ENCODE measurements around the gene SUPT6H.

SUPT6H gene

GRCh38 chr17:28661635-28662526 is at the start of gene SUPT6H, which contains the start of gene SDF2:
SUPT6H (plus strand) TSS chr17:28662205; CDS start chr17:28673402, 11,197 bp downstream.
SDF2 (minus strand) TSS chr17:28661906; CDS start chr17:28661876, 30 bp downstream.
- DNase-seq (ENCODE audit: low read depth in 2 of 2) = peak; percentile 91 to 95

GRCh38 chr17:28612531-28612930 is 49.5 kb upstream of the SUPT6H start:
- DNase-seq (ENCODE audit: low read depth in 2 of 2) = no peak

- no peak for DNase-seq (ENCODE audit: low read depth in 2 of 2)
Measured at GRCh38 chr17:28612936-28613872, 48.8 kb upstream of the SUPT6H start.

- DNase-seq (ENCODE audit: low read depth in 2 of 2) = no peak
Measured at GRCh38 chr17:28613931-28614381, 48.0 kb upstream of the SUPT6H start, which contains the start of gene RSKR. RSKR (minus strand) TSS chr17:28614185; CDS start chr17:28614161, 24 bp downstream.

GRCh38 chr17:28615260-28615940 is 46.6 kb upstream of the SUPT6H start:
- DNase-seq (ENCODE audit: low read depth in 2 of 2) = no peak

- no peak for DNase-seq (ENCODE audit: low read depth in 2 of 2)
Measured at GRCh38 chr17:28616281-28616680, 45.7 kb upstream of the SUPT6H start.

GRCh38 chr17:28618464-28618863 is 43.5 kb upstream of the SUPT6H start:
- DNase-seq (ENCODE audit: low read depth in 2 of 2) = no peak

GRCh38 chr17:28620010-28620409 is 42.0 kb upstream of the SUPT6H start:
- DNase-seq (ENCODE audit: low read depth in 2 of 2) = no peak

GRCh38 chr17:28622186-28622585 is 39.8 kb upstream of the SUPT6H start:
- DNase-seq (ENCODE audit: low read depth in 2 of 2) = no peak

GRCh38 chr17:28623696-28624095 is 38.3 kb upstream of the SUPT6H start:
- DNase-seq (ENCODE audit: low read depth in 2 of 2) = no peak

GRCh38 chr17:28624148-28624547 is 37.9 kb upstream of the SUPT6H start:
- no peak for DNase-seq (ENCODE audit: low read depth in 2 of 2)

- no peak for DNase-seq (ENCODE audit: low read depth in 2 of 2)
Measured at GRCh38 chr17:28626818-28627217, 35.2 kb upstream of the SUPT6H start.

- no peak for DNase-seq (ENCODE audit: low read depth in 2 of 2)
Measured at GRCh38 chr17:28634206-28634865, 27.7 kb upstream of the SUPT6H start.

GRCh38 chr17:28635506-28635905 is 26.5 kb upstream of the SUPT6H start:
- no peak for DNase-seq (ENCODE audit: low read depth in 2 of 2)

- no peak for DNase-seq (ENCODE audit: low read depth in 2 of 2)
Measured at GRCh38 chr17:28641579-28641978, 20.4 kb upstream of the SUPT6H start.

- DNase-seq (ENCODE audit: low read depth in 2 of 2) = peak in 1 of 2 donors; percentile 10
Measured at GRCh38 chr17:28643983-28644786, 17.8 kb upstream of the SUPT6H start.

GRCh38 chr17:28644787-28645575 is 17.0 kb upstream of the SUPT6H start, which contains the start of gene BLTP2:
BLTP2 (minus strand) TSS chr17:28645158; CDS start chr17:28645056, 102 bp downstream.
- DNase-seq (ENCODE audit: low read depth in 2 of 2) = peak; percentile 92 to 96

- DNase-seq (ENCODE audit: low read depth in 2 of 2) = no peak
Measured at GRCh38 chr17:28645576-28645939, 16.4 kb upstream of the SUPT6H start.
